HEK293 (cell line): ENCODE data around the gene GABBR2.

ENCODE experiments used
- CTCF ChIA-PET: fragments of 350-600 bp; formaldehyde crosslinking; extraction: SDS; loops from one replicate; lab custom pipeline; 2021; ENCODE audit warnings: antibody characterized with exemption; lab: Yijun Ruan, JAX
- POLR2A ChIA-PET: fragments of 300-600 bp; formaldehyde crosslinking; extraction: SDS; loops from one replicate; lab custom pipeline; 2020; ENCODE audit warnings: antibody characterized with exemption, inconsistent platforms; lab: Yijun Ruan, JAX
- H3K27ac ChIP-seq: fragments of 200-500 bp; sonication (Bioruptor generic); 2 replicates; pipeline ENCODE4 v1.5.1; 2014; ENCODE audit warnings: low read depth, low read length, control low read depth, inconsistent platforms; ENCODE audit errors: extremely low read depth
- H3K36me3 ChIP-seq, 2 experiments: fragments of 200-500 bp in 1 of 2; sonication (Bioruptor generic) in 1 of 2; 1 replicate in 1 of 2; 2 replicates in 1 of 2; pipeline ENCODE4 v1.5.1; 2014 to 2017; ENCODE audit warnings: inconsistent platforms in 2 of 2, low read length in 2 of 2; ENCODE audit not compliant: control insufficient read depth in 2 of 2, insufficient read depth in 1 of 2
- H3K4me1 ChIP-seq: fragments of 200-500 bp; sonication (Bioruptor generic); 2 replicates; pipeline ENCODE4 v1.5.1; 2014; ENCODE audit warnings: mild to moderate bottlenecking, low read length, inconsistent platforms; ENCODE audit not compliant: control insufficient read depth, insufficient read depth
- H3K4me3 ChIP-seq: 2 replicates; pipeline ENCODE4 v1.5.1; 2011; ENCODE audit warnings: low read depth, mild to moderate bottlenecking, control low read depth, low read length, moderate library complexity
- H3K9me3 ChIP-seq: fragments of 200-500 bp; sonication (Bioruptor generic); 2 replicates; pipeline ENCODE4 v1.5.1; 2014; ENCODE audit warnings: low read depth, low read length, inconsistent platforms; ENCODE audit not compliant: control insufficient read depth, insufficient read depth
- KLF9 ChIP-seq: fragments of 450-650 bp; formaldehyde crosslinking; IDR thresholded peaks from 2 replicates; pipeline ENCODE4 v1.5.1; 2016; ENCODE audit warnings: missing biosample characterization, missing genetic modification characterization, low read depth
- SP7 ChIP-seq: fragments of 450-650 bp; formaldehyde crosslinking; IDR thresholded peaks from 2 replicates; pipeline ENCODE4 v1.5.1; 2016; ENCODE audit warnings: missing biosample characterization, missing genetic modification characterization
- TCF7L2 ChIP-seq: IDR thresholded peaks from 2 replicates; pipeline ENCODE4 v1.6.1; 2011; ENCODE audit warnings: low read depth, mild to moderate bottlenecking, inconsistent platforms, low read length, moderate library complexity, borderline replicate concordance
- ZNF114 ChIP-seq: fragments of 450-650 bp; formaldehyde crosslinking; IDR thresholded peaks from 2 replicates; pipeline ENCODE4 v1.5.0; 2017; ENCODE audit warnings: missing biosample characterization, missing genetic modification characterization
- ZNF133 ChIP-seq: fragments of 450-650 bp; formaldehyde crosslinking; IDR thresholded peaks from 2 replicates; pipeline ENCODE4 v1.5.1; 2016; ENCODE audit warnings: missing biosample characterization, missing genetic modification characterization
- ZNF138 ChIP-seq: fragments of 450-650 bp; formaldehyde crosslinking; IDR thresholded peaks from 2 replicates; pipeline ENCODE4 v1.5.1; 2016; ENCODE audit warnings: missing biosample characterization, missing genetic modification characterization, borderline replicate concordance
- ZNF155 ChIP-seq: fragments of 450-650 bp; formaldehyde crosslinking; IDR thresholded peaks from 2 replicates; pipeline ENCODE4 v1.5.1; 2016; ENCODE audit warnings: missing biosample characterization, missing genetic modification characterization
- ZNF175 ChIP-seq: fragments of 450-650 bp; formaldehyde crosslinking; IDR thresholded peaks from 2 replicates; pipeline ENCODE4 v1.5.1; 2016; ENCODE audit warnings: missing biosample characterization, missing genetic modification characterization
- ZNF214 ChIP-seq: fragments of 450-650 bp; formaldehyde crosslinking; IDR thresholded peaks from 2 replicates; pipeline ENCODE4 v1.5.1; 2017; ENCODE audit warnings: missing biosample characterization, mild to moderate bottlenecking, missing genetic modification characterization, borderline replicate concordance
- ZNF24 ChIP-seq: fragments of 450-650 bp; formaldehyde crosslinking; IDR thresholded peaks from 2 replicates; pipeline ENCODE4 v1.5.1; 2016; ENCODE audit warnings: missing biosample characterization, missing genetic modification characterization
- ZNF341 ChIP-seq: fragments of 450-650 bp; formaldehyde crosslinking; IDR thresholded peaks from 2 replicates; pipeline ENCODE4; 2016; ENCODE audit warnings: low read depth, missing biosample characterization, missing genetic modification characterization
- ZNF416 ChIP-seq: fragments of 450-650 bp; formaldehyde crosslinking; IDR thresholded peaks from 2 replicates; pipeline ENCODE4 v1.5.1; 2016; ENCODE audit warnings: missing biosample characterization, missing genetic modification characterization
- ZNF426 ChIP-seq: fragments of 450-650 bp; formaldehyde crosslinking; IDR thresholded peaks from 2 replicates; pipeline ENCODE4 v1.5.1; 2017; ENCODE audit warnings: missing biosample characterization, missing genetic modification characterization, mild to moderate bottlenecking, inconsistent platforms, moderate library complexity
- ZNF449 ChIP-seq: fragments of 450-650 bp; formaldehyde crosslinking; IDR thresholded peaks from 2 replicates; pipeline ENCODE4 v1.5.1; 2017; ENCODE audit warnings: missing biosample characterization, mild to moderate bottlenecking, missing genetic modification characterization, moderate library complexity
- ZNF473 ChIP-seq: fragments of 450-650 bp; formaldehyde crosslinking; IDR thresholded peaks from 2 replicates; pipeline ENCODE4 v1.5.1; 2017; ENCODE audit warnings: missing biosample characterization, missing genetic modification characterization
- ZNF530 ChIP-seq: fragments of 450-650 bp; formaldehyde crosslinking; IDR thresholded peaks from 2 replicates; pipeline ENCODE4 v1.5.1; 2016; ENCODE audit warnings: low read depth, missing biosample characterization, missing genetic modification characterization
- ZNF621 ChIP-seq: fragments of 450-650 bp; formaldehyde crosslinking; IDR thresholded peaks from 2 replicates; pipeline ENCODE4 v1.5.1; 2017; ENCODE audit warnings: missing biosample characterization, missing genetic modification characterization
- ZNF626 ChIP-seq: fragments of 450-650 bp; sonication (Bioruptor Pico); formaldehyde crosslinking; IDR thresholded peaks from 2 replicates; pipeline ENCODE4 v1.5.1; 2018; ENCODE audit warnings: missing biosample characterization, missing genetic modification characterization, inconsistent platforms
- ZNF701 ChIP-seq: fragments of 450-650 bp; formaldehyde crosslinking; IDR thresholded peaks from 2 replicates; pipeline ENCODE4 v1.5.1; 2016; ENCODE audit warnings: missing biosample characterization, missing genetic modification characterization
- ZNF707 ChIP-seq: fragments of 450-650 bp; formaldehyde crosslinking; IDR thresholded peaks from 2 replicates; pipeline ENCODE4 v1.5.1; 2016; ENCODE audit warnings: missing biosample characterization, missing genetic modification characterization
- ZNF843 ChIP-seq: fragments of 450-650 bp; formaldehyde crosslinking; IDR thresholded peaks from 2 replicates; pipeline ENCODE4 v1.5.1; 2016; ENCODE audit warnings: missing biosample characterization, missing genetic modification characterization
- TF ChIP-seq, protein P1 (sequence below): fragments of 450-650 bp; formaldehyde crosslinking; IDR thresholded peaks from 2 replicates; pipeline ENCODE4 v1.5.1; 2017; ENCODE audit warnings: missing biosample characterization, missing genetic modification characterization

GABBR2 gene

DNA sequence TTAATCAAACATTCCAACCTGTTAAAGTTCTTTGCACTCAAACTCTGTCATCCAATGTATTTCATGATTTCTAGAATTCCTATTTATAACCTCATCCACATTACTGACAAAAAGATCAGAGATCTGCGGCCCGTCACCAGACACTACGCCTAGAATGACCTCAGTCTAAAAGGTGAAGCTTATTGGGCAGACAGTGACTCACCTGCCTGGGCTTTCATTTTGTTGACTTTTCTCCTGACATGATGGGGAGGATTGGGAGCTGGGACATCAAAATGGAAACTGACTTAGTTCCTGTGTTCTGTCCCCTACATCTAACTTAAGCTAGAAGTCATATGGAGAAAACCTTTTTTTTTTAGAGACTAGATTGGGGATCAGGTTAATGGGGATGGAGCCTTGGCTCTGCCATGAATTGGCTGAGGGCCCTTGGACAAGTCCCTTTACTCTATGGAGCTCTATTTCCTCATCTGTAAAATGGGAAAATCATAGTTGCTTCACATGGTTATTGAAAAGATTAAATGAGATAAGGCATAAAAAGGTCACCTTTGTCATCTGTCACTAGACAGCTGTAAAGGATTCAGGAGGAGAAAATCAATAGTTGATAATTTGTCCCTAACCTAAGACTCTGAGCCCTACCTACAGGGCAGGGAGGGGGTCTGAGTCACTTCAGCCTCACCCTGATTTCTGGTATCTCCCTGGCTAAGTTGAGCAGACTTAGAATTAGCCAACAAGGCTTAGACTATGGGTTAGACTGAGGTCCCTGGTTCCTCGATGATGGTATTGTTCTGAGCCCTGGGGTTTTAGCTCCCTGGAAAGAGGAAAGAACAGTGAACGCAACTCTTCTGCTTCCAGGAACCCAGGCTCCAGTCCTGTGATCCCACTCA, 228.5 kb downstream of the GABBR2 start (continued):
- TF ChIP-seq ZNF449 (tag by site-specific recombination) (no peak), ZNF214 (tag by site-specific recombination) (no peak), ZNF530 (tag by site-specific recombination) (no peak), ZNF24 (no peak), ZNF701 (tag by site-specific recombination) (no peak), ZNF341 (tag by site-specific recombination) (no peak), ZNF133 (tag by site-specific recombination) (no peak)

- CTCF ChIA-PET: interaction anchor here (0.9 kb wide), 1 partner anchor 12 kb away, joined by 3 read pairs; no protein-coding TSS in a partner anchor
- Histone ChIP-seq H3K4me3 (no peak overlapping the region), H3K9me3 (no peaks in the 10 kb centered on the region), H3K4me1 (no peaks in the 10 kb centered on the region), H3K27ac (no peak overlapping the region), H3K36me3 (no peaks in the 10 kb centered on the region)
- TF ChIP-seq ZNF621 (tag by site-specific recombination) (no peak), ZNF426 (no peak), ZNF416 (tag by site-specific recombination) (no peak), ZNF114 (tag by site-specific recombination) (no peak), TCF7L2 (no peak), ZNF155 (tag by site-specific recombination) (no peak), ZNF843 (tag by site-specific recombination) (no peak), KLF9 (tag by site-specific recombination) (no peak)
- TF ChIP-seq, protein P1, sequence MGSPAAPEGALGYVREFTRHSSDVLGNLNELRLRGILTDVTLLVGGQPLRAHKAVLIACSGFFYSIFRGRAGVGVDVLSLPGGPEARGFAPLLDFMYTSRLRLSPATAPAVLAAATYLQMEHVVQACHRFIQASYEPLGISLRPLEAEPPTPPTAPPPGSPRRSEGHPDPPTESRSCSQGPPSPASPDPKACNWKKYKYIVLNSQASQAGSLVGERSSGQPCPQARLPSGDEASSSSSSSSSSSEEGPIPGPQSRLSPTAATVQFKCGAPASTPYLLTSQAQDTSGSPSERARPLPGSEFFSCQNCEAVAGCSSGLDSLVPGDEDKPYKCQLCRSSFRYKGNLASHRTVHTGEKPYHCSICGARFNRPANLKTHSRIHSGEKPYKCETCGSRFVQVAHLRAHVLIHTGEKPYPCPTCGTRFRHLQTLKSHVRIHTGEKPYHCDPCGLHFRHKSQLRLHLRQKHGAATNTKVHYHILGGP: no peak
- POLR2A ChIA-PET: interaction anchor here (0.6 kb wide), 1 partner anchor 290 kb away, joined by 3 read pairs; no protein-coding TSS in a partner anchor
These were observed 229.3 kb downstream of the GABBR2 start for GRCh38 chr9:98479449-98479848.

GRCh38 chr9:98477884-98478283, 230.9 kb downstream of the GABBR2 start:
- TF ChIP-seq ZNF175 (no peak), SP7 (no peak), ZNF138 (tag by site-specific recombination) (no peak), ZNF707 (tag by site-specific recombination) (no peak), ZNF626 (tag by site-specific recombination) (no peak), ZNF473 (tag by site-specific recombination) (no peak)
- ChIA-PET CTCF (no interaction called here), POLR2A (no interaction called here)
- Histone ChIP-seq H3K9me3 (no peaks in the 10 kb centered on the region), H3K4me1 (no peaks in the 10 kb centered on the region), H3K27ac (no peak overlapping the region), H3K4me3 (no peak overlapping the region), H3K36me3 (no peaks in the 10 kb centered on the region)
